K562 (cell line): ENCODE results near the gene MAS1L. TPM values are rescaled to one million over a fixed set of nuclear protein-coding genes. Genes with fewer than 3 reads are reported as not detected.

Experiments
- BHLHE40 ChIP-seq: IDR thresholded peaks from 2 replicates; pipeline ENCODE4 v1.6.1; 2011; ENCODE audit warnings: low read length, improper control_type of control experiment
- CUX1 ChIP-seq: fragments of 200-800 bp; sonication (Bioruptor generic); IDR thresholded peaks from 2 replicates; pipeline ENCODE4 v1.6.1; 2016; ENCODE audit warnings: missing genetic modification characterization, missing compliant biosample characterization
- E2F3 ChIP-seq: fragments of 250-450 bp; sonication (Bioruptor Pico); IDR thresholded peaks from 2 replicates; pipeline ENCODE4 v1.4.0; 2020; ENCODE audit warnings: mild to moderate bottlenecking
- ID3 ChIP-seq, 2 experiments: fragments of 250-450 bp in 1 of 2; fragments of 450-650 bp in 1 of 2; sonication (Bioruptor Pico) in 1 of 2; IDR thresholded peaks; 2 replicates each; pipeline versions ENCODE4 v1.6.1 to v1.8.0; 2016 to 2021; ENCODE audit warnings: mild to moderate bottlenecking in 2 of 2, moderate library complexity in 2 of 2, missing compliant biosample characterization in 1 of 2, missing genetic modification characterization in 1 of 2
- ILF3 ChIP-seq: fragments of 450-650 bp; IDR thresholded peaks from 2 replicates; pipeline ENCODE4 v1.6.1; 2018; ENCODE audit warnings: antibody characterized with exemption, mild to moderate bottlenecking, moderate library complexity, borderline replicate concordance
- NFRKB ChIP-seq: fragments of 450-650 bp; IDR thresholded peaks from 2 replicates; pipeline ENCODE4 v1.6.1; 2016; ENCODE audit warnings: low read depth
- POLR2B ChIP-seq: fragments of 450-650 bp; IDR thresholded peaks from 2 replicates; pipeline ENCODE4 v1.6.1; 2018; ENCODE audit warnings: low read depth; ENCODE audit not compliant: partially characterized antibody
- PTRF ChIP-seq: fragments of 450-650 bp; IDR thresholded peaks from 2 replicates; pipeline ENCODE4 v1.6.1; 2016; ENCODE audit warnings: mild to moderate bottlenecking, missing genetic modification characterization, missing compliant biosample characterization
- RBM17 ChIP-seq: fragments of 200-400 bp; formaldehyde crosslinking; IDR thresholded peaks from 2 replicates; pipeline ENCODE4 v1.6.1; 2017; ENCODE audit warnings: low read depth, mild to moderate bottlenecking, low read length, borderline replicate concordance
- SIRT6 ChIP-seq: IDR thresholded peaks from one replicate; pipeline ENCODE4 v1.6.1; 2012; ENCODE audit warnings: low read depth, mild to moderate bottlenecking, control low read depth, inconsistent platforms, low read length, moderate library complexity
- WHSC1 ChIP-seq: IDR thresholded peaks from one replicate; pipeline ENCODE4 v1.6.1; 2012; ENCODE audit warnings: low read length, control low read depth, inconsistent platforms
- ZNF12 ChIP-seq: sonication (generic); formaldehyde crosslinking; IDR thresholded peaks from 2 replicates; pipeline ENCODE4 v1.4.0; 2020; ENCODE audit warnings: mild to moderate bottlenecking, missing genetic modification reagents
- polyA plus RNA-seq, 8 experiments: library from polyadenylated mRNA; depleted of rRNA in 4 of 8; stranded (reverse) in 5 of 8; unstranded in 3 of 8; fragments of >200 nt; fragmentation: Nextera tagmentation in 2 of 8; fragmentation: Illumina TruSeq in 1 of 8; extraction: Ambion mirVana in 2 of 8; extraction: Trizol in 1 of 8; gene quantifications; 2 replicates each; pipeline versions ENCODE4 v1.2.1 to v1.2.3, GENCODE V29; 2011 to 2014; ENCODE audit warnings: inconsistent platforms in 1 of 8, missing spikeins in 1 of 8
- total RNA-seq, 7 experiments: library from RNA; depleted of rRNA in 6 of 7; stranded (reverse); fragments of >200 nt in 6 of 7; fragmentation: Illumina TruSeq in 2 of 7; extraction: Trizol in 2 of 7; gene quantifications; 2 replicates each; pipeline versions ENCODE4 v1.2.1 to v1.2.3, GENCODE V29; 2011 to 2021; ENCODE audit warnings: low replicate concordance in 1 of 7
- TF ChIP-seq, protein P1 (sequence below): sonication (generic); formaldehyde crosslinking; IDR thresholded peaks from 2 replicates; pipeline ENCODE4 v1.8.1; 2023; ENCODE audit warnings: mild to moderate bottlenecking, missing genetic modification reagents, moderate library complexity
- TF ChIP-seq, protein P2 (sequence below): IDR thresholded peaks from 2 replicates; pipeline ENCODE4 v1.6.1; 2016; ENCODE audit warnings: missing genetic modification characterization, missing compliant biosample characterization
- TF ChIP-seq, protein P3 (sequence below): fragments of 450-650 bp; IDR thresholded peaks from 2 replicates; pipeline ENCODE4 v1.6.1; 2017; ENCODE audit warnings: antibody characterized with exemption
- TF ChIP-seq, protein P4 (sequence below): sonication (generic); formaldehyde crosslinking; IDR thresholded peaks from 2 replicates; pipeline ENCODE4 v1.8.0; 2022; ENCODE audit warnings: mild to moderate bottlenecking, missing genetic modification reagents

The MAS1L gene
- total and polyA plus RNA-seq, 9 of the 15 experiments (the other 6 are each of a cell fraction or from before 2014, with no cell fraction given), result not detected

- TF ChIP-seq CUX1 (CRISPR knock-in tag), result no peak
- TF ChIP-seq, protein P1, sequence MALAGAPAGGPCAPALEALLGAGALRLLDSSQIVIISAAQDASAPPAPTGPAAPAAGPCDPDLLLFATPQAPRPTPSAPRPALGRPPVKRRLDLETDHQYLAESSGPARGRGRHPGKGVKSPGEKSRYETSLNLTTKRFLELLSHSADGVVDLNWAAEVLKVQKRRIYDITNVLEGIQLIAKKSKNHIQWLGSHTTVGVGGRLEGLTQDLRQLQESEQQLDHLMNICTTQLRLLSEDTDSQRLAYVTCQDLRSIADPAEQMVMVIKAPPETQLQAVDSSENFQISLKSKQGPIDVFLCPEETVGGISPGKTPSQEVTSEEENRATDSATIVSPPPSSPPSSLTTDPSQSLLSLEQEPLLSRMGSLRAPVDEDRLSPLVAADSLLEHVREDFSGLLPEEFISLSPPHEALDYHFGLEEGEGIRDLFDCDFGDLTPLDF, result no peak
- no peak for TF ChIP-seq ZNF12
- no peak for TF ChIP-seq BHLHE40
- TF ChIP-seq, protein P2, sequence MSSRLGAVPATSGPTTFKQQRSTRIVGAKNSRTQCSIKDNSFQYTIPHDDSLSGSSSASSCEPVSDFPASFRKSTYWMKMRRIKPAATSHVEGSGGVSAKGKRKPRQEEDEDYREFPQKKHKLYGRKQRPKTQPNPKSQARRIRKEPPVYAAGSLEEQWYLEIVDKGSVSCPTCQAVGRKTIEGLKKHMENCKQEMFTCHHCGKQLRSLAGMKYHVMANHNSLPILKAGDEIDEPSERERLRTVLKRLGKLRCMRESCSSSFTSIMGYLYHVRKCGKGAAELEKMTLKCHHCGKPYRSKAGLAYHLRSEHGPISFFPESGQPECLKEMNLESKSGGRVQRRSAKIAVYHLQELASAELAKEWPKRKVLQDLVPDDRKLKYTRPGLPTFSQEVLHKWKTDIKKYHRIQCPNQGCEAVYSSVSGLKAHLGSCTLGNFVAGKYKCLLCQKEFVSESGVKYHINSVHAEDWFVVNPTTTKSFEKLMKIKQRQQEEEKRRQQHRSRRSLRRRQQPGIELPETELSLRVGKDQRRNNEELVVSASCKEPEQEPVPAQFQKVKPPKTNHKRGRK (tag), result no peak
- TF ChIP-seq, protein P3, sequence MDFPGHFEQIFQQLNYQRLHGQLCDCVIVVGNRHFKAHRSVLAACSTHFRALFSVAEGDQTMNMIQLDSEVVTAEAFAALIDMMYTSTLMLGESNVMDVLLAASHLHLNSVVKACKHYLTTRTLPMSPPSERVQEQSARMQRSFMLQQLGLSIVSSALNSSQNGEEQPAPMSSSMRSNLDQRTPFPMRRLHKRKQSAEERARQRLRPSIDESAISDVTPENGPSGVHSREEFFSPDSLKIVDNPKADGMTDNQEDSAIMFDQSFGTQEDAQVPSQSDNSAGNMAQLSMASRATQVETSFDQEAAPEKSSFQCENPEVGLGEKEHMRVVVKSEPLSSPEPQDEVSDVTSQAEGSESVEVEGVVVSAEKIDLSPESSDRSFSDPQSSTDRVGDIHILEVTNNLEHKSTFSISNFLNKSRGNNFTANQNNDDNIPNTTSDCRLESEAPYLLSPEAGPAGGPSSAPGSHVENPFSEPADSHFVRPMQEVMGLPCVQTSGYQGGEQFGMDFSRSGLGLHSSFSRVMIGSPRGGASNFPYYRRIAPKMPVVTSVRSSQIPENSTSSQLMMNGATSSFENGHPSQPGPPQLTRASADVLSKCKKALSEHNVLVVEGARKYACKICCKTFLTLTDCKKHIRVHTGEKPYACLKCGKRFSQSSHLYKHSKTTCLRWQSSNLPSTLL, result no peak
- TF ChIP-seq POLR2B, result no peak
- TF ChIP-seq NFRKB, result no peak
- no peak for TF ChIP-seq PTRF (tag)
- TF ChIP-seq WHSC1, result no peak
- TF ChIP-seq RBM17, result no peak
- TF ChIP-seq ILF3, result no peak
- no peak for TF ChIP-seq ID3 (CRISPR knock-in tag; IDR thresholded peaks at IDR 0.05)
- no peak for TF ChIP-seq ID3 (tag; IDR thresholded peaks at IDR 0.05)
- no peak for TF ChIP-seq E2F3
- TF ChIP-seq SIRT6, result no peak
- TF ChIP-seq, protein P4, sequence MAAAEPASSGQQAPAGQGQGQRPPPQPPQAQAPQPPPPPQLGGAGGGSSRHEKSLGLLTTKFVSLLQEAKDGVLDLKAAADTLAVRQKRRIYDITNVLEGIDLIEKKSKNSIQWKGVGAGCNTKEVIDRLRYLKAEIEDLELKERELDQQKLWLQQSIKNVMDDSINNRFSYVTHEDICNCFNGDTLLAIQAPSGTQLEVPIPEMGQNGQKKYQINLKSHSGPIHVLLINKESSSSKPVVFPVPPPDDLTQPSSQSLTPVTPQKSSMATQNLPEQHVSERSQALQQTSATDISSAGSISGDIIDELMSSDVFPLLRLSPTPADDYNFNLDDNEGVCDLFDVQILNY (CRISPR knock-in tag), result no peak
Measured at GRCh38 chr6:29451471-29452193, 36.1 kb downstream of the MAS1L start (continued).
